ENCODE measurements around the gene CELA1. TPM values are rescaled to one million over a fixed set of nuclear protein-coding genes. Genes with fewer than 3 reads are reported as not detected.

The CELA1 gene
- total RNA-seq, 1 donor from 2014 or later: not detected

GRCh38 chr12:51378749-51379148 is 32.3 kb upstream of the CELA1 start:
- Histone ChIP-seq H3K4me3 (ENCODE audit: low read depth, low read length) (no peak overlapping the region), H3K27me3 (ENCODE audit: control insufficient read depth, insufficient read depth, low read length) (no peaks in the 10 kb centered on the region), H3K36me3 (ENCODE audit: control insufficient read depth, insufficient read depth, low read length) (no peaks in the 10 kb centered on the region)
- TF ChIP-seq CTCF (IDR thresholded peaks at IDR 0.05; ENCODE audit: insufficient read depth, low read length, poor library complexity, severe bottlenecking): no peak
- DNase-seq (ENCODE audit: low read depth): no peak

GRCh38 chr12:51377099-51377984 is 30.9 kb upstream of the CELA1 start:
- no peak overlapping the region for H3K4me3 ChIP-seq (ENCODE audit: low read depth, low read length)

GRCh38 chr12:51374856-51375255 is 28.4 kb upstream of the CELA1 start:
- no peak for TF ChIP-seq CTCF (IDR thresholded peaks at IDR 0.05; ENCODE audit: insufficient read depth, low read length, poor library complexity, severe bottlenecking)
- no peaks in the 10 kb centered on the region for H3K27me3 ChIP-seq (ENCODE audit: control insufficient read depth, insufficient read depth, low read length)
- no peak for DNase-seq (ENCODE audit: low read depth)
- no peaks in the 10 kb centered on the region for H3K36me3 ChIP-seq (ENCODE audit: control insufficient read depth, insufficient read depth, low read length)
- H3K4me3 ChIP-seq (ENCODE audit: low read depth, low read length): no peak overlapping the region

More at GRCh38 chr12:51377099-51377984, 30.9 kb upstream of the CELA1 start:
- Histone ChIP-seq H3K27me3 (ENCODE audit: control insufficient read depth, insufficient read depth, low read length) (no peaks in the 10 kb centered on the region), H3K36me3 (ENCODE audit: control insufficient read depth, insufficient read depth, low read length) (no peaks in the 10 kb centered on the region)
- DNase-seq (ENCODE audit: low read depth): no peak
- TF ChIP-seq CTCF (IDR thresholded peaks at IDR 0.05; ENCODE audit: insufficient read depth, low read length, poor library complexity, severe bottlenecking): no peak

GRCh38 chr12:51374361-51374760 is 27.9 kb upstream of the CELA1 start:
- Histone ChIP-seq H3K4me3 (ENCODE audit: low read depth, low read length) (no peak overlapping the region), H3K36me3 (ENCODE audit: control insufficient read depth, insufficient read depth, low read length) (no peaks in the 10 kb centered on the region), H3K27me3 (ENCODE audit: control insufficient read depth, insufficient read depth, low read length) (no peaks in the 10 kb centered on the region)
- no peak for TF ChIP-seq CTCF (IDR thresholded peaks at IDR 0.05; ENCODE audit: insufficient read depth, low read length, poor library complexity, severe bottlenecking)
- DNase-seq (ENCODE audit: low read depth): no peak

GRCh38 chr12:51373187-51373586 is 26.7 kb upstream of the CELA1 start:
- no peaks in the 10 kb centered on the region for H3K27me3 ChIP-seq (ENCODE audit: control insufficient read depth, insufficient read depth, low read length)
- H3K36me3 ChIP-seq (ENCODE audit: control insufficient read depth, insufficient read depth, low read length): no peaks in the 10 kb centered on the region
- no peak overlapping the region for H3K4me3 ChIP-seq (ENCODE audit: low read depth, low read length)
- TF ChIP-seq CTCF (IDR thresholded peaks at IDR 0.05; ENCODE audit: insufficient read depth, low read length, poor library complexity, severe bottlenecking): no peak
- DNase-seq (ENCODE audit: low read depth): no peak

All from kidney epithelial cell (primary cell).